Gastrocnemius medialis (tissue), 4 donors: ENCODE data around the gene PLCB2. TPM values are rescaled to one million over a fixed set of nuclear protein-coding genes. Genes with fewer than 3 reads are reported as not detected.

Experiments
- ATAC-seq, 2 donors: fragments of 150-250 bp; one replicate each; pipeline ENCODE4 v1.9.1; 2016
- DNase-seq, 2 donors: peaks; one replicate each; pipeline ENCODE4 v3.0.0-alpha.2; 2019
- H3K27ac ChIP-seq, 4 donors: fragments of 200-600 bp; sonication (generic); 1 replicate in 1 of 4; 2 replicates in 3 of 4; pipeline ENCODE4 v1.5.1; 2016 to 2018; ENCODE audit warnings: mild to moderate bottlenecking in 2 of 4, moderate library complexity in 1 of 4
- H3K27me3 ChIP-seq, 3 donors: fragments of 200-600 bp; sonication (generic) in 2 of 3; 1 replicate in 1 of 3; 2 replicates in 2 of 3; pipeline versions ENCODE4 v1.5.1 to v1.6.0; 2016 to 2019; ENCODE audit warnings: mild to moderate bottlenecking in 1 of 3, moderate library complexity in 1 of 3
- H3K36me3 ChIP-seq, 2 donors: fragments of 200-600 bp; sonication (generic) in 1 of 2; one replicate each; pipeline ENCODE4 v1.5.1; 2017 to 2018
- H3K4me1 ChIP-seq, 2 donors: fragments of 200-600 bp; sonication (generic) in 1 of 2; one replicate each; pipeline ENCODE4 v1.5.1; 2016 to 2017; ENCODE audit warnings: mild to moderate bottlenecking in 2 of 2
- H3K4me3 ChIP-seq, 4 donors: fragments of 200-600 bp; sonication (generic) in 3 of 4; 1 replicate in 1 of 4; 2 replicates in 3 of 4; pipeline ENCODE4 v1.5.1; 2016 to 2019; ENCODE audit warnings: mild to moderate bottlenecking in 2 of 4
- H3K9me3 ChIP-seq, 3 donors: fragments of 200-600 bp; sonication (generic) in 2 of 3; 1 replicate in 1 of 3; 2 replicates in 2 of 3; pipeline ENCODE4 v1.5.1; 2016 to 2019
- CTCF ChIP-seq, 5 experiments: fragments of 450-650 bp in 3 of 5; fragments of 200-600 bp in 2 of 5; sonication (generic) in 2 of 5; IDR thresholded peaks in 4 of 5; conservative IDR thresholded peaks in 1 of 5; 1 replicate in 4 of 5; 2 replicates in 1 of 5; pipeline ENCODE4 v1.5.1; 2016 to 2019; ENCODE audit warnings: antibody characterized with exemption in 5 of 5, mild to moderate bottlenecking in 3 of 5, moderate library complexity in 3 of 5
- POLR2A ChIP-seq, 2 donors: fragments of 450-650 bp; IDR thresholded peaks; one replicate each; pipeline ENCODE4 v1.6.1; 2017; ENCODE audit warnings: antibody characterized with exemption in 2 of 2, mild to moderate bottlenecking in 2 of 2, moderate library complexity in 2 of 2
- in situ Hi-C, 4 donors: fragments of 200-750 bp; cut with MboI; loops; one replicate each; pipeline versions ENCODE4 v1.15.0 to v1.8.0; 2017; ENCODE audit warnings: low sequenced_read_pairs in 4 of 4
- intact Hi-C: fragments of 100-400 bp; cut with DNase I; formaldehyde crosslinking; loops from one replicate; pipeline ENCODE4 v1.15.1; 2023; ENCODE audit warnings: low total_unique reads
- total RNA-seq, 4 donors: library from RNA; depleted of rRNA; stranded (reverse); fragments of >200 nt; gene quantifications; one replicate each; pipeline versions ENCODE4 v1.1.0 to v1.2.3, GENCODE V29; 2016

The PLCB2 gene
- total RNA-seq, 4 donors from 2014 or later = 0.72 to 2.0 (median 1.4) TPM; not detected in 1

GRCh38 chr15:40332113-40332781 is 24.5 kb upstream of the PLCB2 start:
- Histone ChIP-seq H3K4me3 (no peak overlapping the region), H3K4me1 (peaks cover 32 to 45% of the 10 kb centered on the region in 2 donors), H3K36me3 (peaks cover 0 to 18% of the 10 kb centered on the region in 2 donors), H3K27me3 (no peaks in the 10 kb centered on the region), H3K27ac (peak overlapping the region in 1 of 4 donors; percentile 99), H3K9me3 (no peaks in the 10 kb centered on the region)
- ATAC-seq (no peak), DNase-seq (no peak)
- intact Hi-C loops = no loop called here
- in situ Hi-C loops = no loop called here
- TF ChIP-seq POLR2A (IDR thresholded peaks at IDR 0.05) (no peak), CTCF (IDR thresholded peaks at IDR 0.05 in 4 of 5, conservative IDR thresholded peaks at IDR 0.05 in 1 of 5) (no peak)

- DNase-seq (no peak), ATAC-seq (no peak)
- TF ChIP-seq POLR2A (IDR thresholded peaks at IDR 0.05) (no peak), CTCF (IDR thresholded peaks at IDR 0.05 in 4 of 5, conservative IDR thresholded peaks at IDR 0.05 in 1 of 5) (no peak)
- Histone ChIP-seq H3K4me3 (no peak overlapping the region), H3K9me3 (no peaks in the 10 kb centered on the region), H3K27me3 (no peaks in the 10 kb centered on the region), H3K27ac (no peak overlapping the region), H3K4me1 (peaks cover 30 to 41% of the 10 kb centered on the region in 2 donors), H3K36me3 (peaks cover 0 to 18% of the 10 kb centered on the region in 2 donors)
- in situ Hi-C loops = no loop called here
- intact Hi-C loops = no loop called here
These were observed 23.9 kb upstream of the PLCB2 start for GRCh38 chr15:40331637-40332036.

- no peaks in the 10 kb centered on the region for H3K27me3 ChIP-seq
- ATAC-seq (no peak), DNase-seq (no peak)
- no peak overlapping the region for H3K27ac ChIP-seq
- in situ Hi-C loops = no loop called here
- H3K4me3 ChIP-seq = no peak overlapping the region
- H3K4me1 ChIP-seq = peaks cover 28 to 40% of the 10 kb centered on the region in 2 donors
- peaks cover 0 to 16% of the 10 kb centered on the region in 2 donors for H3K36me3 ChIP-seq
- intact Hi-C loops = no loop called here
- no peaks in the 10 kb centered on the region for H3K9me3 ChIP-seq
- TF ChIP-seq POLR2A (IDR thresholded peaks at IDR 0.05) (no peak), CTCF (IDR thresholded peaks at IDR 0.05 in 4 of 5, conservative IDR thresholded peaks at IDR 0.05 in 1 of 5) (no peak)
These were observed 23.3 kb upstream of the PLCB2 start for GRCh38 chr15:40331026-40331425.

- in situ Hi-C loops (no loop called here), intact Hi-C loops (no loop called here)
- Histone ChIP-seq H3K27me3 (no peaks in the 10 kb centered on the region), H3K4me3 (no peak overlapping the region), H3K36me3 (peaks cover 0 to 10% of the 10 kb centered on the region in 2 donors), H3K27ac (no peak overlapping the region), H3K4me1 (peaks cover 30 to 40% of the 10 kb centered on the region in 2 donors), H3K9me3 (no peaks in the 10 kb centered on the region)
- DNase-seq (no peak), ATAC-seq (peak in 1 of 2 donors; percentile 17)
- TF ChIP-seq CTCF (IDR thresholded peaks at IDR 0.05 in 4 of 5, conservative IDR thresholded peaks at IDR 0.05 in 1 of 5) (no peak), POLR2A (IDR thresholded peaks at IDR 0.05) (no peak)
These were observed 22.7 kb upstream of the PLCB2 start for GRCh38 chr15:40330368-40330836.
